GM12878 (cell line): ENCODE measurements around the gene TMEM212. TPM values are rescaled to one million over a fixed set of nuclear protein-coding genes. Genes with fewer than 3 reads are reported as not detected.

Source experiments
- ATAC-seq: fragments of 200-7000 bp; cut with Tn5 transposase; 3 replicates; pipeline ENCODE4 v1.9.1; 2020; ENCODE audit warnings: mild to moderate bottlenecking, moderate library complexity
- BruUV-seq: library from RNA; stranded (reverse); fragments of 400-500 nt; replicated peaks from 2 replicates; lab custom pipeline; 2021; lab: Mats Ljungman, UMichigan
- CTCF ChIA-PET: fragments of 300-600 bp; sonication (Branson Sonifier 250); formaldehyde crosslinking; extraction: SDS; loops from one replicate; lab custom pipeline; 2021; ENCODE audit warnings: inconsistent platforms; lab: Yijun Ruan, JAX
- POLR2A ChIA-PET: fragments of 350-600 bp; formaldehyde crosslinking; extraction: SDS; loops from one replicate; lab custom pipeline; 2021; ENCODE audit warnings: inconsistent platforms; lab: Charles Lee
- RAD21 ChIA-PET: fragments of 300-600 bp; sonication (Branson Sonifier 250); formaldehyde crosslinking; loops from one replicate; lab custom pipeline; 2023; ENCODE audit warnings: antibody characterized with exemption; ENCODE audit not compliant: unreplicated experiment; lab: Charles Lee
- SMC1A ChIA-PET: fragments of 300-600 bp; sonication (Branson Sonifier 250); formaldehyde crosslinking; loops from one replicate; lab custom pipeline; 2023; ENCODE audit not compliant: unreplicated experiment, uncharacterized antibody; lab: Charles Lee
- DNase-seq: peaks from one replicate; pipeline ENCODE4 v3.0.0-alpha.2; 2011; ENCODE audit warnings: low read depth, low spot score
- FAIRE-seq: peaks from 3 replicates; lab custom pipeline; 2011; peaks lifted over from hg19 to GRCh38; lab: Jason Lieb, UNC
- H2AFZ ChIP-seq: 2 replicates; pipeline ENCODE4 v1.6.0; 2011; ENCODE audit warnings: low read depth, low read length, control low read depth; ENCODE audit not compliant: control insufficient read depth
- H3K27ac ChIP-seq: 2 replicates; pipeline ENCODE4 v1.5.1; 2011; ENCODE audit warnings: control low read depth; ENCODE audit not compliant: control insufficient read depth, insufficient read depth
- H3K27me3 ChIP-seq, 2 experiments: replicated peaks in 1 of 2; 2 replicates each; pipeline versions ENCODE4 v1.6.0 to v1.6.1; 2011; ENCODE audit warnings: low read length in 1 of 2; ENCODE audit not compliant: control insufficient read depth in 2 of 2, insufficient read depth in 2 of 2
- H3K36me3 ChIP-seq, 2 experiments: 2 replicates each; pipeline ENCODE4 v1.5.1; 2011; ENCODE audit warnings: low read length in 1 of 2; ENCODE audit not compliant: control insufficient read depth in 2 of 2, insufficient read depth in 2 of 2
- H3K4me1 ChIP-seq: 2 replicates; pipeline ENCODE4 v1.6.1; 2011; ENCODE audit warnings: mild to moderate bottlenecking, low read length, moderate library complexity, mixed read lengths; ENCODE audit not compliant: control insufficient read depth, insufficient read depth
- H3K4me2 ChIP-seq: 2 replicates; pipeline ENCODE4 v1.6.0; 2011; ENCODE audit warnings: control low read depth; ENCODE audit not compliant: control insufficient read depth, insufficient read depth
- H3K4me3 ChIP-seq: fragments of 200-600 bp; sonication (generic); 2 replicates; pipeline ENCODE4 v1.5.1; 2016
- H3K79me2 ChIP-seq: 2 replicates; pipeline ENCODE4 v1.6.0; 2011; ENCODE audit warnings: low read length; ENCODE audit not compliant: control insufficient read depth, insufficient read depth
- H3K9ac ChIP-seq: 2 replicates; pipeline ENCODE4 v1.8.0; 2011; ENCODE audit warnings: low read length, control low read depth, mixed read lengths; ENCODE audit not compliant: control insufficient read depth, insufficient read depth
- H3K9me3 ChIP-seq: replicated peaks from 3 replicates; pipeline ENCODE4 v1.5.1; 2011; ENCODE audit warnings: mild to moderate bottlenecking, low read length; ENCODE audit not compliant: control insufficient read depth, insufficient read depth
- H4K20me1 ChIP-seq: 2 replicates; pipeline ENCODE4 v1.6.0; 2011; ENCODE audit not compliant: control insufficient read depth, insufficient read depth
- BCLAF1 ChIP-seq: fragments of 450-650 bp; IDR thresholded peaks from 2 replicates; pipeline ENCODE4 v1.6.1; 2017; ENCODE audit warnings: antibody characterized with exemption, mild to moderate bottlenecking, moderate library complexity
- CBX3 ChIP-seq: fragments of 200-600 bp; sonication (generic); IDR thresholded peaks from 2 replicates; pipeline ENCODE4 v1.6.1; 2016; ENCODE audit warnings: low read depth, borderline replicate concordance
- DPF2 ChIP-seq: fragments of 450-650 bp; IDR thresholded peaks from 2 replicates; pipeline ENCODE4 v1.6.1; 2017; ENCODE audit warnings: mild to moderate bottlenecking
- ETV6 ChIP-seq, 2 experiments: fragments of 450-650 bp in 1 of 2; IDR thresholded peaks in 1 of 2; conservative IDR thresholded peaks in 1 of 2; 2 replicates each; pipeline ENCODE4 v1.6.1; 2014; ENCODE audit warnings: antibody characterized with exemption in 1 of 2, borderline replicate concordance in 1 of 2, low read depth in 1 of 2, mild to moderate bottlenecking in 1 of 2, moderate library complexity in 1 of 2
- HSF1 ChIP-seq: fragments of 150-350 bp; IDR thresholded peaks from 2 replicates; pipeline ENCODE4 v1.6.1; 2014; ENCODE audit warnings: mild to moderate bottlenecking, low read depth, low read length
- LARP7 ChIP-seq: fragments of 450-650 bp; IDR thresholded peaks from 2 replicates; pipeline ENCODE4 v1.6.1; 2017; ENCODE audit warnings: mild to moderate bottlenecking
- MEF2A ChIP-seq: IDR thresholded peaks from 2 replicates; pipeline ENCODE4 v1.6.1; 2011; ENCODE audit warnings: low read depth, mild to moderate bottlenecking, low read length, moderate library complexity; ENCODE audit not compliant: insufficient read depth
- MTA2 ChIP-seq: fragments of 450-650 bp; IDR thresholded peaks from 2 replicates; pipeline ENCODE4 v1.6.1; 2016; ENCODE audit warnings: low read depth, mild to moderate bottlenecking, moderate library complexity
- NFXL1 ChIP-seq: fragments of 450-650 bp; IDR thresholded peaks from 2 replicates; pipeline ENCODE4 v1.6.1; 2017; ENCODE audit warnings: antibody characterized with exemption, mild to moderate bottlenecking, borderline replicate concordance
- PRDM15 ChIP-seq: fragments of 450-650 bp; formaldehyde crosslinking; IDR thresholded peaks from 2 replicates; pipeline ENCODE4 v1.4.0; 2020; ENCODE audit warnings: mild to moderate bottlenecking, moderate library complexity
- SMAD1 ChIP-seq: fragments of 450-650 bp; IDR thresholded peaks from 2 replicates; pipeline ENCODE4 v1.6.1; 2018; ENCODE audit warnings: mild to moderate bottlenecking, low read depth; ENCODE audit not compliant: partially characterized antibody
- TBL1XR1 ChIP-seq: IDR thresholded peaks from 2 replicates; pipeline ENCODE4 v1.6.1; 2012; ENCODE audit warnings: low read depth, low read length, improper control_type of control experiment
- TCF12 ChIP-seq: IDR thresholded peaks from 2 replicates; pipeline ENCODE4 v1.6.1; 2011; ENCODE audit warnings: low read depth, mild to moderate bottlenecking, low read length
- ZNF274 ChIP-seq: IDR thresholded peaks from one replicate; pipeline ENCODE4 v1.8.0; 2011; ENCODE audit not compliant: insufficient read length, insufficient read depth
- WGBS: methylation state at CpG from one replicate; pipeline ENCODE4 v1.1.6; 2016; ENCODE audit warnings: low lambda C conversion rate; ENCODE audit not compliant: insufficient replicate concordance, insufficient coverage; ENCODE audit errors: missing lambda C conversion rate; 5-methylcytosine and 5-hydroxymethylcytosine counted together
- in situ Hi-C: fragments of 300-500 bp; cut with MboI; formaldehyde crosslinking; loops from 9 replicates; pipeline ENCODE4 v1.14.3; 2018; ENCODE audit warnings: mixed read lengths
- intact Hi-C: fragments of 100-400 bp; cut with micrococcal nuclease; formaldehyde crosslinking; loops from one replicate; pipeline ENCODE4 v1.14.2; 2022; ENCODE audit not compliant: unreplicated experiment
- polyA plus RNA-seq, 11 experiments: library from polyadenylated mRNA; depleted of rRNA in 4 of 11; unstranded in 6 of 11; stranded (reverse) in 5 of 11; fragments of >200 nt; fragmentation: Nextera tagmentation in 4 of 11; fragmentation: Illumina TruSeq in 1 of 11; extraction: Ambion mirVana in 4 of 11; extraction: Trizol in 1 of 11; gene quantifications; 1 replicate in 1 of 11; 2 replicates in 10 of 11; pipeline versions ENCODE4 v1.2.1 to v1.2.3, GENCODE V29; 2011 to 2016; ENCODE audit warnings: inconsistent platforms in 2 of 11, missing spikeins in 2 of 11, low read depth in 1 of 11
- total RNA-seq, 4 experiments: library from RNA; depleted of rRNA in 3 of 4; stranded (reverse); fragments of >200 nt in 3 of 4; fragmentation: Illumina TruSeq in 1 of 4; extraction: Trizol in 1 of 4; gene quantifications; 2 replicates each; pipeline versions ENCODE4 v1.2.1 to v1.2.3, GENCODE V29; 2013 to 2021

Gene TMEM212
- total and polyA plus RNA-seq, 10 of the 15 experiments (the other 5 are each of a cell fraction or from before 2014, with no cell fraction given), result not detected

GRCh38 chr3:171878461-171879225, 35.5 kb downstream of the TMEM212 start:
- CTCF ChIA-PET, result interaction anchor here (1.3 kb wide), 1 partner anchor 10 kb away, joined by 3 read pairs; no protein-coding TSS in a partner anchor
- intact Hi-C loops, result no loop called here

More at GRCh38 chr3:171878461-171879225, 35.5 kb downstream of the TMEM212 start:
- Histone ChIP-seq H3K9ac (no peak overlapping the region), H3K4me3 (no peak overlapping the region), H4K20me1 (no peaks in the 10 kb centered on the region), H3K36me3 (no peaks in the 10 kb centered on the region), H3K4me1 (no peaks in the 10 kb centered on the region), H3K4me2 (no peak overlapping the region), H3K27ac (no peak overlapping the region), H2AFZ (no peak overlapping the region), H3K9me3 (no peaks in the 10 kb centered on the region), H3K27me3 (peaks cover 0 to 6% of the 10 kb centered on the region in 2 experiments; a peak in 1 of 4 replicates), H3K79me2 (no peaks in the 10 kb centered on the region)
- no TSS peak for BruUV-seq
- ATAC-seq (no peak), DNase-seq (no peak), FAIRE-seq (no peak)
- ChIA-PET POLR2A (no interaction called here), SMC1A (interaction anchor here (0.8 to 1.6 kb wide), 2 partner anchors 22 to 40 kb away, joined by 3 to 4 read pairs; no protein-coding TSS in a partner anchor), RAD21 (no interaction called here)
- TF ChIP-seq TBL1XR1, result no peak
- TF ChIP-seq HSF1, result no peak
- TF ChIP-seq TCF12, result no peak
- no peak for TF ChIP-seq BCLAF1
- no peak for TF ChIP-seq LARP7
- no peak for TF ChIP-seq ZNF274
- TF ChIP-seq CBX3, result no peak
- no peak for TF ChIP-seq MEF2A
- TF ChIP-seq PRDM15 (CRISPR knock-in tag), result no peak
- TF ChIP-seq SMAD1, result no peak
- TF ChIP-seq DPF2, result no peak
- TF ChIP-seq ETV6 (conservative IDR thresholded peaks at IDR 0.05 in 1 of 2, IDR thresholded peaks at IDR 0.05 in 1 of 2; ENCODE audit: borderline replicate concordance in 1 of 2, low read depth in 1 of 2), result no peak
- TF ChIP-seq NFXL1, result no peak
- no peak for TF ChIP-seq MTA2
- in situ Hi-C loops, result no loop called here
- 31% methylated on average over 4 of the region's 4 CpGs for WGBS
